HEK293T (cell line): ENCODE measurements around the gene EIF4B.

Experiments
- CTCF ChIA-PET: fragments of 350-600 bp; formaldehyde crosslinking; extraction: SDS; loops from one replicate; lab custom pipeline; 2021; ENCODE audit warnings: antibody characterized with exemption, inconsistent platforms; lab: Yijun Ruan, JAX
- POLR2A ChIA-PET: fragments of 350-600 bp; formaldehyde crosslinking; extraction: SDS; loops from one replicate; lab custom pipeline; 2020; ENCODE audit warnings: antibody characterized with exemption, inconsistent platforms; lab: Yijun Ruan, JAX
- DNase-seq: peaks from one replicate; pipeline ENCODE4 v3.0.0; 2012; ENCODE audit warnings: mixed read lengths; ENCODE audit errors: extremely low spot score
- ARNT ChIP-seq: fragments of 450-650 bp; IDR thresholded peaks from 2 replicates; pipeline ENCODE4 v1.6.1; 2017; ENCODE audit warnings: mild to moderate bottlenecking
- BHLHE40 ChIP-seq: fragments of 450-650 bp; IDR thresholded peaks from 2 replicates; pipeline ENCODE4 v1.6.1; 2016; ENCODE audit warnings: mild to moderate bottlenecking, moderate library complexity, borderline replicate concordance
- CTBP1 ChIP-seq: fragments of 450-650 bp; IDR thresholded peaks from 2 replicates; pipeline ENCODE4 v1.6.1; 2016; ENCODE audit warnings: borderline replicate concordance
- ELF4 ChIP-seq: fragments of 450-650 bp; IDR thresholded peaks from 2 replicates; pipeline ENCODE4 v1.6.1; 2017; ENCODE audit warnings: antibody characterized with exemption
- FOXA1 ChIP-seq: fragments of 450-650 bp; IDR thresholded peaks from 2 replicates; pipeline ENCODE4 v1.6.1; 2016; ENCODE audit warnings: mild to moderate bottlenecking
- FOXK2 ChIP-seq: fragments of 450-650 bp; IDR thresholded peaks from 2 replicates; pipeline ENCODE4 v1.6.1; 2016; ENCODE audit warnings: mild to moderate bottlenecking
- FOXM1 ChIP-seq: fragments of 450-650 bp; IDR thresholded peaks from 2 replicates; pipeline ENCODE4 v1.6.1; 2017; ENCODE audit warnings: mild to moderate bottlenecking, borderline replicate concordance
- HDGF ChIP-seq: fragments of 450-650 bp; IDR thresholded peaks from 2 replicates; pipeline ENCODE4 v1.6.1; 2017; ENCODE audit warnings: antibody characterized with exemption, borderline replicate concordance
- L3MBTL2 ChIP-seq: fragments of 450-650 bp; conservative IDR thresholded peaks from 2 replicates; pipeline ENCODE4 v1.6.1; 2016; ENCODE audit warnings: mild to moderate bottlenecking
- LEF1 ChIP-seq: fragments of 450-650 bp; IDR thresholded peaks from 2 replicates; pipeline ENCODE4 v1.6.1; 2017; ENCODE audit warnings: mild to moderate bottlenecking, borderline replicate concordance
- NFRKB ChIP-seq: fragments of 450-650 bp; IDR thresholded peaks from 2 replicates; pipeline ENCODE4 v1.6.1; 2016; ENCODE audit warnings: mild to moderate bottlenecking, moderate library complexity
- SP1 ChIP-seq: fragments of 450-650 bp; IDR thresholded peaks from 2 replicates; pipeline ENCODE4 v1.6.1; 2017
- SUZ12 ChIP-seq: fragments of 450-650 bp; IDR thresholded peaks from 2 replicates; pipeline ENCODE4 v1.6.1; 2016; ENCODE audit warnings: mild to moderate bottlenecking
- TARDBP ChIP-seq: fragments of 450-650 bp; IDR thresholded peaks from 2 replicates; pipeline ENCODE4 v1.6.1; 2016
- ZNF384 ChIP-seq: fragments of 450-650 bp; IDR thresholded peaks from 2 replicates; pipeline ENCODE4 v1.6.1; 2016
- TF ChIP-seq, protein P1 (sequence below): fragments of 450-650 bp; IDR thresholded peaks from 2 replicates; pipeline ENCODE4 v1.6.1; 2016

EIF4B gene

GRCh38 chr12:52969166-52969795 is 37.0 kb upstream of the EIF4B start:
- DNase-seq = no peak
- ChIA-PET CTCF (interaction anchor here (0.6 to 1.1 kb wide), 3 partner anchors 11 to 84 kb away, joined by 3 to 5 read pairs (median 3); no protein-coding TSS in a partner anchor), POLR2A (no interaction called here)
- no peak for TF ChIP-seq ELF4
- TF ChIP-seq SP1 = no peak
- TF ChIP-seq, protein P1, sequence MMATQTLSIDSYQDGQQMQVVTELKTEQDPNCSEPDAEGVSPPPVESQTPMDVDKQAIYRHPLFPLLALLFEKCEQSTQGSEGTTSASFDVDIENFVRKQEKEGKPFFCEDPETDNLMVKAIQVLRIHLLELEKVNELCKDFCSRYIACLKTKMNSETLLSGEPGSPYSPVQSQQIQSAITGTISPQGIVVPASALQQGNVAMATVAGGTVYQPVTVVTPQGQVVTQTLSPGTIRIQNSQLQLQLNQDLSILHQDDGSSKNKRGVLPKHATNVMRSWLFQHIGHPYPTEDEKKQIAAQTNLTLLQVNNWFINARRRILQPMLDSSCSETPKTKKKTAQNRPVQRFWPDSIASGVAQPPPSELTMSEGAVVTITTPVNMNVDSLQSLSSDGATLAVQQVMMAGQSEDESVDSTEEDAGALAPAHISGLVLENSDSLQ = no peak
- TF ChIP-seq FOXM1 = no peak
- no peak for TF ChIP-seq BHLHE40
- no peak for TF ChIP-seq LEF1
- no peak for TF ChIP-seq FOXK2
- TF ChIP-seq NFRKB = no peak
- TF ChIP-seq L3MBTL2 = no peak
- TF ChIP-seq ZNF384 = no peak
- no peak for TF ChIP-seq TARDBP
- no peak for TF ChIP-seq SUZ12
- no peak for TF ChIP-seq HDGF
- TF ChIP-seq CTBP1 = no peak
- no peak for TF ChIP-seq ARNT

DNA sequence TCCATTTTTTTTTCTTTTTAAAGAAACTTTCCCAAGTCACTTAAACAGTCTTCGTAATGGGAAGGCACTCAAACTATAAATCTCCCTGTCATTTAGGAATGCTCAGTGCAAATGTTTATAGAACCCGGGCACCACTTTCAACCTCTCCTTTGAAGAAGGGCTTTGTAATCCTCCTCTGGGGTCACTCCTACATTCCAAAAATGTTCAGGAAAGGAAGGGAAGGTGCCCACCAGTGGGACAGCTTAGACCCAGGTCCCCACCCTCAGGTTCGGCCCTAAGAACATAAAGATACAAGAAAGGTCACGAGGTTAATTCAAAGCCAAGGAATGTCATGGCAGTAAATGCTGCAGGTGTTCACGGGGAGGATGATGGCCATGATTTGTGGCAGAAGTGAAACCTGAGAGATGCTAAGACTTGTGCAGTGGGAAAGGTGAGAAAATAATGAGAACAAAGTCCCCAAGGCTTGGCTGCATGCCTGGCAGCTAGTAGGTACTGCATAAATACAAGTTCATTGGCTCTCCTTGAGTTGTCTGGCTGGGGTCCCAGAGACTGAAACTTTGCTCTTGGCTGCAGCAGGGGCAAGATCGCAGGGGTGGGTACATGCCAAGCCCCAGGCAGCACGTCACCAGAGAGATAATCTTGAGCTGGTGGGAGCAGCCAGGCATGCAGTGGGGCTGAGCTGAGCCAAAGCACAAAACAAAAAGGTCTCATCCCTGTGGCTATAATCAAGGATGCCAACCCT is 36.3 kb upstream of the EIF4B start:
- no peak for DNase-seq
- no peak for TF ChIP-seq TARDBP
- TF ChIP-seq CTBP1 = 0 out of 2 replicates have a peak, but pooled peaks have one; percentile 17
- TF ChIP-seq, protein P1 = peak; percentile 72
- no peak for TF ChIP-seq ELF4
- ChIA-PET POLR2A (no interaction called here), CTCF (interaction anchor here (0.6 to 2.3 kb wide), 3 partner anchors 10 to 85 kb away, joined by 3 to 9 read pairs (median 4); no protein-coding TSS in a partner anchor)

DNA sequence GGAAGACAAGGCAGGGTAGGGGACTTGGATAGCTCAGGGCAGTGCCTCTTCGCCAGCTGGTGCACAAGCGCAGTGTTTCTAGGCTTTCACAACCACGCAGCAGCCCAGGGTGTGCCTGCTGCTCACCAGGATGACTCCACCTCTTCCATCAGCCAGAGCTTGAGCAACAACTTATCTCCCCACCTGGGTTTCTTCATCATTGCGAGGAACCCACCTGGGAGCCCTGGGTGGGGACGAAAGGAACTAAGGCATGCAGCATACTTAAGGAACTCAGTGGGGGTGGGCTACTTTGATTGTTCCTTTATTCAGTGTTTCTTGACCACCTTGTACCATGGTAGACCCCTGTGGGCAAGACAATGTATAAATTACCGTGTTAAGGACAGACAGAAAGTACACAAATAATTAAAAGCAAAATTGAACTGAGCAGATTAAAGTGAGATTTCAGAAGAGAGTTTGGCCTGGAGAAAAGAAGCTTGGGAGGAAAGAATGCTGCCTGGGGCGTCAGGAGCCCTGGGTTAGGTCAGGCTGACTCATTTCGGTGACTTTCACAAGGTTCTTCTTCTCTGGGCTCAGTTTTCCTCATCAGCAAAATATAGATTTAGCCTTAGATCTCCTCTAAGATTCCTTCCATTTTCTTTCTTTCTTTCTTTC is 34.5 kb upstream of the EIF4B start:
- CTCF ChIA-PET = interaction anchor here (2.3 kb wide), 2 partner anchors 8 to 87 kb away, joined by 9 to 14 read pairs; no protein-coding TSS in a partner anchor
- TF ChIP-seq ELF4 = no peak
- no peak for TF ChIP-seq FOXK2
- TF ChIP-seq, protein P1 = no peak
- no peak for TF ChIP-seq LEF1
- TF ChIP-seq SUZ12 = no peak
- TF ChIP-seq SP1 = no peak
- TF ChIP-seq NFRKB = no peak
- TF ChIP-seq BHLHE40 = no peak
- TF ChIP-seq FOXM1 = no peak
- no peak for TF ChIP-seq L3MBTL2
- TF ChIP-seq ZNF384 = no peak
- TF ChIP-seq CTBP1 = no peak
- no peak for TF ChIP-seq HDGF
- DNase-seq = no peak
- POLR2A ChIA-PET = interaction anchor here (0.6 to 1.3 kb wide), 2 partner anchors 34 to 67 kb away, joined by 3 to 5 read pairs; partner anchors contain the start of genes EIF4B and KRT8

GRCh38 chr12:52975204-52975603 is 31.1 kb upstream of the EIF4B start:
- TF ChIP-seq FOXK2 (no peak), L3MBTL2 (no peak), SUZ12 (no peak), NFRKB (no peak), SP1 (no peak), ELF4 (no peak)
- ChIA-PET CTCF (interaction anchor here (0.5 to 1.6 kb wide), 2 partner anchors 47 to 91 kb away, joined by 3 to 10 read pairs; no protein-coding TSS in a partner anchor), POLR2A (no interaction called here)
- DNase-seq = no peak

GRCh38 chr12:52975820-52976573 is 30.3 kb upstream of the EIF4B start:
- ChIA-PET POLR2A (no interaction called here), CTCF (interaction anchor here (1.6 kb wide), 1 partner anchor 91 kb away, joined by 10 read pairs; no protein-coding TSS in a partner anchor)
- DNase-seq = no peak
- no peak for TF ChIP-seq ARNT
- TF ChIP-seq, protein P1 = no peak
- no peak for TF ChIP-seq HDGF
- TF ChIP-seq FOXA1 = no peak
- no peak for TF ChIP-seq ELF4
- no peak for TF ChIP-seq L3MBTL2
- no peak for TF ChIP-seq NFRKB
- TF ChIP-seq FOXK2 = no peak
